PC-9 (cell line): ENCODE results near the gene AKR1B1. TPM values are rescaled to one million over a fixed set of nuclear protein-coding genes. Genes with fewer than 3 reads are reported as not detected.
"Not testable (repeated sequence)": the region's sequence is repeated elsewhere in the genome, so short reads cannot be mapped to it uniquely, and the experiment has no call there.

Experiments used
- BruUV-seq: library from RNA; stranded (reverse); fragments of 400-500 nt; replicated peaks from 2 replicates; lab custom pipeline; 2021; lab: Mats Ljungman, UMichigan
- CTCF ChIA-PET: fragments of 300-600 bp; sonication (Branson Sonifier 250); formaldehyde crosslinking; loops from one replicate; lab custom pipeline; 2022; ENCODE audit warnings: antibody characterized with exemption; lab: Charles Lee
- POLR2A ChIA-PET: fragments of 300-600 bp; sonication (Branson Sonifier 250); formaldehyde crosslinking; loops from one replicate; lab custom pipeline; 2022; ENCODE audit warnings: antibody characterized with exemption; ENCODE audit not compliant: unreplicated experiment; lab: Charles Lee
- DNase-seq, 2 experiments: peaks; one replicate each; pipeline versions ENCODE4 v3.0.0 to v3.0.0-alpha.2; 2015 to 2022; ENCODE audit warnings: mixed read lengths in 1 of 2
- H2AFZ ChIP-seq: fragments of 200-600 bp; sonication (generic); 2 replicates; pipeline ENCODE4 v1.8.1; 2017; ENCODE audit warnings: antibody characterized with exemption
- H3F3A ChIP-seq: fragments of 200-600 bp; sonication (generic); 2 replicates; pipeline ENCODE4 v1.8.1; 2017; ENCODE audit warnings: antibody characterized with exemption, mild to moderate bottlenecking, low read depth; ENCODE audit not compliant: insufficient read depth
- H3K27ac ChIP-seq: fragments of 200-600 bp; sonication (generic); 2 replicates; pipeline ENCODE4 v1.6.1; 2016; ENCODE audit warnings: mixed run types
- H3K27me3 ChIP-seq: fragments of 200-600 bp; sonication (generic); 2 replicates; pipeline ENCODE4 v1.6.1; 2016; ENCODE audit warnings: low read depth, mixed run types; ENCODE audit not compliant: insufficient read depth
- H3K36me3 ChIP-seq: fragments of 200-600 bp; sonication (generic); 2 replicates; pipeline ENCODE4 v1.6.1; 2016; ENCODE audit warnings: low read depth, mixed run types
- H3K4me1 ChIP-seq: fragments of 200-600 bp; sonication (generic); replicated peaks from 2 replicates; pipeline ENCODE4 v1.6.1; 2016; ENCODE audit warnings: mixed run types; ENCODE audit not compliant: insufficient read depth
- H3K4me2 ChIP-seq: fragments of 200-600 bp; sonication (generic); 2 replicates; pipeline ENCODE4 v1.6.1; 2017; ENCODE audit warnings: mixed run types
- H3K4me3 ChIP-seq: fragments of 200-600 bp; sonication (generic); 2 replicates; pipeline ENCODE4 v1.6.1; 2016; ENCODE audit warnings: mixed run types
- H3K79me2 ChIP-seq: fragments of 200-600 bp; sonication (generic); 2 replicates; pipeline ENCODE4 v1.6.1; 2017; ENCODE audit warnings: low read depth, mixed run types
- H3K9me2 ChIP-seq: fragments of 200-600 bp; sonication (generic); 2 replicates; pipeline ENCODE4 v1.8.1; 2017; ENCODE audit warnings: mild to moderate bottlenecking; ENCODE audit not compliant: insufficient read depth
- H3K9me3 ChIP-seq: fragments of 200-600 bp; sonication (generic); 2 replicates; pipeline ENCODE4 v1.8.1; 2016; ENCODE audit warnings: low read depth; ENCODE audit not compliant: insufficient read depth
- H4K20me1 ChIP-seq: fragments of 200-600 bp; sonication (generic); 2 replicates; pipeline ENCODE4 v1.8.1; 2017; ENCODE audit not compliant: insufficient read depth
- EZH2 ChIP-seq: fragments of 200-600 bp; sonication (generic); IDR thresholded peaks from 2 replicates; pipeline ENCODE4 v1.8.0; 2017; ENCODE audit warnings: antibody characterized with exemption, low read depth
- intact Hi-C: fragments of 100-400 bp; cut with micrococcal nuclease; formaldehyde crosslinking; loops from one replicate; pipeline ENCODE4 v1.10.0; 2022; ENCODE audit not compliant: unreplicated experiment
- total RNA-seq: library from RNA; stranded (reverse); gene quantifications from 2 replicates; pipeline ENCODE4 v1.2.3, GENCODE V29; 2021
- TF ChIP-seq, protein P1 (sequence below): fragments of 200-600 bp; sonication (generic); conservative IDR thresholded peaks from 2 replicates; pipeline ENCODE4 v1.6.1; 2017; ENCODE audit warnings: mixed run types, antibody characterized with exemption, mild to moderate bottlenecking, moderate library complexity

The AKR1B1 gene
- total RNA-seq, 1 experiment from 2014 or later = 1,009 TPM

DNA sequence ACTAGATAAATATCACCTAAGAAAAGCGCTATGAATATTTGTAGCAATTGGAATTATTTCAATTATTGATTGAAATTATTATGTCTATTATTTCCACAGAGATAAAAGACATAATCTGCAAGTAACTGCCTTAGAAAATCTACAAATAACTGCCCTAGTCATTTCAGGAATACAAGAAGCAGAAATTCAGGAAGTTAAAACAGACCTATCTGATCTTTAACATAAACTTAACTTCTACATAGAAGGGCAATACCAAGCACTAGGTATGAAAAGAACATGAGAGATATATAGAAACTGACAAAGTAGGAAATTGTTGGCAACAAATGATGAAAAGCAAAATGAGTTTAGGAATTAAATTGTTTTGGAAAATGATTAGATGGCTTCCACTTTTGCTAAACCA lies 36.6 kb upstream of the AKR1B1 start:
- intact Hi-C loops = no loop called here
- Histone ChIP-seq H3K9me2 (no peaks in the 10 kb centered on the region), H3F3A (peaks cover 5% of the 10 kb centered on the region; the same call in 1 of the 2 replicates), H3K9me3 (no peaks in the 10 kb centered on the region), H3K79me2 (no peaks in the 10 kb centered on the region), H3K4me2 (no peak overlapping the region), H2AFZ (no peak overlapping the region), H3K4me1 (0 out of 2 replicates have a peak, but pooled peaks cover 7% of the 10 kb centered on the region), H3K27me3 (no peaks in the 10 kb centered on the region), H4K20me1 (no peaks in the 10 kb centered on the region), H3K4me3 (no peak overlapping the region), H3K36me3 (no peaks in the 10 kb centered on the region), H3K27ac (no peak overlapping the region)
- POLR2A ChIA-PET = no interaction called here
- BruUV-seq = no TSS peak
- DNase-seq = no peak
- TF ChIP-seq, protein P1, sequence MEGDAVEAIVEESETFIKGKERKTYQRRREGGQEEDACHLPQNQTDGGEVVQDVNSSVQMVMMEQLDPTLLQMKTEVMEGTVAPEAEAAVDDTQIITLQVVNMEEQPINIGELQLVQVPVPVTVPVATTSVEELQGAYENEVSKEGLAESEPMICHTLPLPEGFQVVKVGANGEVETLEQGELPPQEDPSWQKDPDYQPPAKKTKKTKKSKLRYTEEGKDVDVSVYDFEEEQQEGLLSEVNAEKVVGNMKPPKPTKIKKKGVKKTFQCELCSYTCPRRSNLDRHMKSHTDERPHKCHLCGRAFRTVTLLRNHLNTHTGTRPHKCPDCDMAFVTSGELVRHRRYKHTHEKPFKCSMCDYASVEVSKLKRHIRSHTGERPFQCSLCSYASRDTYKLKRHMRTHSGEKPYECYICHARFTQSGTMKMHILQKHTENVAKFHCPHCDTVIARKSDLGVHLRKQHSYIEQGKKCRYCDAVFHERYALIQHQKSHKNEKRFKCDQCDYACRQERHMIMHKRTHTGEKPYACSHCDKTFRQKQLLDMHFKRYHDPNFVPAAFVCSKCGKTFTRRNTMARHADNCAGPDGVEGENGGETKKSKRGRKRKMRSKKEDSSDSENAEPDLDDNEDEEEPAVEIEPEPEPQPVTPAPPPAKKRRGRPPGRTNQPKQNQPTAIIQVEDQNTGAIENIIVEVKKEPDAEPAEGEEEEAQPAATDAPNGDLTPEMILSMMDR = no peak
- no peak for TF ChIP-seq EZH2
- CTCF ChIA-PET = no interaction called here

DNA sequence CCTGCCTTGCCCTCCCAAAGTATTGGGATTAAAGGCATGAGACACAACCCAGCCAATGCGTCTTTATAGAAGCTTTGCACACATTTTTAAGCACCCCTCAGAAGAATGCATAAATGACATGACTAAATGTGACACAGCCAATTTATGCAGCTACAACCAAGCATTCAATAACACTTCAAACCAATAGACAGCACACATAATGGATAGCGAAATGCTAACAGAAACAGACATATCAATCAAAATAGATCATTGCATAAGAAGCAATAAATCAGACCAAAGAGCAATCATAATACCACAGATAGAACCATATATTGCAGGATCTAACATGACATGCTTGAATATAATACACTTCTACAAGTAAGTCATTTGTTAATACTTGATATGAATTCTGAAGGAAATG lies 34.2 kb upstream of the AKR1B1 start:
- Histone ChIP-seq H3K4me2 (no peak overlapping the region), H3K9me3 (0 out of 2 replicates have a peak, but pooled peaks cover 2% of the 10 kb centered on the region), H3K36me3 (no peaks in the 10 kb centered on the region), H3K4me3 (no peak overlapping the region), H3K27ac (no peak overlapping the region), H3F3A (peaks cover 5% of the 10 kb centered on the region; the same call in 1 of the 2 replicates), H3K79me2 (no peaks in the 10 kb centered on the region), H3K4me1 (peaks cover 6% of the 10 kb centered on the region), H2AFZ (no peak overlapping the region), H4K20me1 (no peaks in the 10 kb centered on the region), H3K27me3 (no peaks in the 10 kb centered on the region), H3K9me2 (no peaks in the 10 kb centered on the region)
- ChIA-PET POLR2A (no interaction called here), CTCF (interaction anchor here (0.6 kb wide), 1 partner anchor 8 kb away, joined by 5 read pairs; no protein-coding TSS in a partner anchor)
- intact Hi-C loops = no loop called here
- DNase-seq = no peak
- no peak for TF ChIP-seq EZH2
- TF ChIP-seq, protein P1 = no peak
- BruUV-seq = no TSS peak

DNA sequence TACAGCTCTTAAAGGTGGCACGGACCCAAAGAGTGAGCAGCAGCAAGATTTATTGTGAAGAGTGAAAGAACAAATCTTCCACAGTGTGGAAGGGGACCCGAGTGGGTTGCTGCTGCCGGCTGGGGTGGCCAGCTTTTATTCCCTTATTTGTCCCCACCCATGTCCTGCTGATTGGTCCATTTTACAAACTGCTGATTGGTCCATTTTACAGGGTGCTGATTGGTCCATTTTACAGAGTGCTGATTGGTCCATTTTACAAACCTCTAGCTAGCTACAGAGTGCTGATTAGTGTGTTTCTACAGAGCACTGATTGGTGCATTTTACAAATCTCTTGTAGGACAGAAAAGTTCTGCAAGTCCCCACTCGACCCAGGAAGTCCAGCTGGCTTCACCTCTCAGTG lies 28.8 kb upstream of the AKR1B1 start:
- H3K36me3 ChIP-seq, H3K27ac ChIP-seq, H3K79me2 ChIP-seq, CTCF ChIA-PET, H3K4me1 ChIP-seq, DNase-seq, H4K20me1 ChIP-seq, H2AFZ ChIP-seq, H3K4me2 ChIP-seq, BruUV-seq, POLR2A ChIA-PET, H3K9me2 ChIP-seq, H3K4me3 ChIP-seq, H3F3A ChIP-seq, H3K27me3 ChIP-seq, intact Hi-C loops: not testable (repeated sequence)
- H3K9me3 ChIP-seq = peaks cover 15% of the 10 kb centered on the region; the same call in 1 of the 2 replicates

DNA sequence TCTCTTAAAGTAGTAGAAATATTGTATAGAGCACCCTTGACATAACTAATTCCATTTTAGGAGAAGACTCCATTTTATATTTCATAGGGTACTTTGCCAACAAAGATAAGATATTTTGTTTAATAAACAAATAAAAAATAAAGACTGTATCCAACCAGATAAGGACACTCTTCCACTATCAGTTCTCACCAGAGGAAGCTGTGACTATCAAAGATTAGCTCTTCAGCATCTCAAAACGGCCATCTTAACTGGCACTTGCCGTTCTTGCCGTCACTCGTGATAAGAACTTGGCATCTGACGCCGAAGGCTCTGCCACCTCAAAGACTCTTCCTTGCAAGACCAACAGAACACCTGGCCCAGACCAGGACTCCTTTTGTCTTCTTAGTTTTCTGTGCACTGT lies 26.3 kb upstream of the AKR1B1 start:
- CTCF ChIA-PET = interaction anchor here (0.5 kb wide), 1 partner anchor 160 kb away, joined by 7 read pairs; no protein-coding TSS in a partner anchor
- no peaks in the 10 kb centered on the region for H3K36me3 ChIP-seq
- DNase-seq = no peak
- intact Hi-C loops = no loop called here
- POLR2A ChIA-PET = no interaction called here
- H3K27me3 ChIP-seq = no peaks in the 10 kb centered on the region
- no peak overlapping the region for H3K27ac ChIP-seq
- no peaks in the 10 kb centered on the region for H3K79me2 ChIP-seq
- H4K20me1 ChIP-seq = no peaks in the 10 kb centered on the region
- H3K9me2 ChIP-seq = no peaks in the 10 kb centered on the region
- no peak for TF ChIP-seq EZH2
- TF ChIP-seq, protein P1 = no peak
- peaks cover 25% of the 10 kb centered on the region for H3K4me1 ChIP-seq
- H3K9me3 ChIP-seq = peaks cover 18% of the 10 kb centered on the region; the same call in 1 of the 2 replicates
- H3F3A ChIP-seq = peaks cover 12% of the 10 kb centered on the region
- H2AFZ ChIP-seq = no peak overlapping the region
- no peak overlapping the region for H3K4me2 ChIP-seq
- BruUV-seq = no TSS peak
- no peak overlapping the region for H3K4me3 ChIP-seq
